Uterus (tissue), 2 donors: ENCODE data around the gene GRM5.

Source experiments
- POLR2A ChIP-seq, 2 donors: fragments of 450-650 bp; IDR thresholded peaks; one replicate each; pipeline ENCODE4 v1.6.1; 2016; ENCODE audit warnings: antibody characterized with exemption in 2 of 2, mild to moderate bottlenecking in 1 of 2, moderate library complexity in 1 of 2
- TF ChIP-seq, protein P1 (sequence below), 4 experiments: fragments of 200-600 bp in 2 of 4; fragments of 450-650 bp in 2 of 4; sonication (generic) in 2 of 4; IDR thresholded peaks; one replicate each; pipeline ENCODE4 v1.5.1; 2016 to 2019; ENCODE audit warnings: antibody characterized with exemption in 4 of 4, mild to moderate bottlenecking in 2 of 4, moderate library complexity in 1 of 4

DNA sequence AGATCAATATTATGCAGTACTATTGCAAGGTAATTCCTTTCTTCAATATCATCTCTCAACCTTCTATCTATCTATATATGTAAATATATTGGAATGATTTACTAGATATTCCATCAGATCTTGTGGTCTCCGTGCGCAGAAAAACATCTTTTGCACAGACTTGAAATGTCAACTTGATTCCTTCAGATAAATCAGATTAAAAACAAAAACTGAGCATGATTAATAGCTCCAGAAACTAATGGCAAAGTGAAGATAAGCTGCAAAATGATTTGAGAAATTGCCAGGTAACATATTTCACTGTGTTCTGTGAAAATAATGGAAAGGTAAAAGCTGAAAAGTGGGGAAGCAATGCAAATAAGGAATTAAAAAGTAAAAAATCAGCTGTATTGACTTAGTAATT is 528.2 kb downstream of the GRM5 start:
- no peak for TF ChIP-seq POLR2A (IDR thresholded peaks at IDR 0.05)
- TF ChIP-seq, protein P1, sequence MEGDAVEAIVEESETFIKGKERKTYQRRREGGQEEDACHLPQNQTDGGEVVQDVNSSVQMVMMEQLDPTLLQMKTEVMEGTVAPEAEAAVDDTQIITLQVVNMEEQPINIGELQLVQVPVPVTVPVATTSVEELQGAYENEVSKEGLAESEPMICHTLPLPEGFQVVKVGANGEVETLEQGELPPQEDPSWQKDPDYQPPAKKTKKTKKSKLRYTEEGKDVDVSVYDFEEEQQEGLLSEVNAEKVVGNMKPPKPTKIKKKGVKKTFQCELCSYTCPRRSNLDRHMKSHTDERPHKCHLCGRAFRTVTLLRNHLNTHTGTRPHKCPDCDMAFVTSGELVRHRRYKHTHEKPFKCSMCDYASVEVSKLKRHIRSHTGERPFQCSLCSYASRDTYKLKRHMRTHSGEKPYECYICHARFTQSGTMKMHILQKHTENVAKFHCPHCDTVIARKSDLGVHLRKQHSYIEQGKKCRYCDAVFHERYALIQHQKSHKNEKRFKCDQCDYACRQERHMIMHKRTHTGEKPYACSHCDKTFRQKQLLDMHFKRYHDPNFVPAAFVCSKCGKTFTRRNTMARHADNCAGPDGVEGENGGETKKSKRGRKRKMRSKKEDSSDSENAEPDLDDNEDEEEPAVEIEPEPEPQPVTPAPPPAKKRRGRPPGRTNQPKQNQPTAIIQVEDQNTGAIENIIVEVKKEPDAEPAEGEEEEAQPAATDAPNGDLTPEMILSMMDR (IDR thresholded peaks at IDR 0.05), result no peak
